Measurements from ENCODE around the gene NSRP1.

- TF ChIP-seq CTCF (IDR thresholded peaks at IDR 0.05; ENCODE audit: low read length) (no peak), EZH2 (optimal IDR thresholded peaks at IDR 0.05; ENCODE audit: low read depth, low read length) (no peak), EZH2phosphoT487 (IDR thresholded peaks at IDR 0.05; ENCODE audit: low read length) (no peak)
Observed at GRCh38 chr17:30229012-30229411, 112.4 kb downstream of the NSRP1 start.
